Progenitor cell of endocrine pancreas (in vitro differentiated cells): Measurements from ENCODE around the gene ABCB7. TPM values are rescaled to one million over a fixed set of nuclear protein-coding genes. Genes with fewer than 3 reads are reported as not detected.

Source experiments
- DNase-seq: peaks from one replicate; pipeline ENCODE4 v3.0.0; 2021; ENCODE audit warnings: low spot score; ENCODE audit not compliant: unreplicated experiment
- H3K27ac Mint-ChIP-seq: 2 replicates; pipeline ENCODE4 v1.8.0; 2021; ENCODE audit warnings: mild to moderate bottlenecking, moderate library complexity, mixed read lengths
- H3K27me3 Mint-ChIP-seq: 2 replicates; pipeline ENCODE4 v1.8.0; 2021; ENCODE audit warnings: mixed read lengths
- H3K36me3 Mint-ChIP-seq: 2 replicates; pipeline ENCODE4 v1.8.0; 2022; ENCODE audit warnings: mixed read lengths; ENCODE audit not compliant: insufficient read depth
- H3K4me1 Mint-ChIP-seq: 2 replicates; pipeline ENCODE4 v1.8.0; 2021; ENCODE audit warnings: low read depth, mixed read lengths
- H3K4me3 Mint-ChIP-seq: 2 replicates; pipeline ENCODE4 v1.8.0; 2021; ENCODE audit warnings: low read depth, mild to moderate bottlenecking, moderate library complexity, mixed read lengths
- H3K9me3 Mint-ChIP-seq: 2 replicates; pipeline ENCODE4 v1.8.0; 2021; ENCODE audit warnings: low read depth, mixed read lengths
- total RNA-seq: library from RNA; stranded (reverse); gene quantifications from 2 replicates; pipeline ENCODE4 v1.2.1, GENCODE V29; 2021
- TF ChIP-seq, protein P1 (sequence below): fragments of 200-600 bp; sonication (generic); IDR thresholded peaks from one replicate; pipeline ENCODE4 v1.5.0; 2021; ENCODE audit warnings: antibody characterized with exemption, mild to moderate bottlenecking; ENCODE audit not compliant: unreplicated experiment

Gene ABCB7
- total RNA-seq, 1 donor from 2014 or later: 37.0 TPM

DNA sequence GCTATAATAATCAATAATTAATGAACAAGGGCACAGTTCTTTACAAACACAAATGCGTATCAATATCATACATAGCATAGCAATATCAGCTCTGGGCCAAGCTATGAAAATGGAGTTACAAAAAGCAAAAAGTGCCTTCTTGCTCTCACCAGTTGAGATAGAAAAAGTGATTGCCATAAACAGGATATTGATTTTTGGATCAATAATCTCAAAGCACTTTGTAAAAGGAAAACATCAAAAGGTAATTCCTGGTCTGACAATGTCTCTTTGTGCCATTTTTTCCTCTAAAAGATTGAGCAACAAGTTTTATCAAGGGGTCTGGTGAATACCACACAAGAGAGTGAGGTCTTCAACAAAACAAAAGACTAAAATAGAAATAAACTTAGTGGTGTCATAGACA, 42.4 kb downstream of the ABCB7 start:
- Mint-ChIP-seq H3K9me3 (peaks cover 8% of the 10 kb centered on the region), H3K4me3 (no peak overlapping the region), H3K4me1 (peaks cover 2% of the 10 kb centered on the region), H3K27me3 (no peaks in the 10 kb centered on the region), H3K36me3 (peaks cover 5% of the 10 kb centered on the region), H3K27ac (no peak overlapping the region)
- DNase-seq: no peak
- TF ChIP-seq, protein P1, sequence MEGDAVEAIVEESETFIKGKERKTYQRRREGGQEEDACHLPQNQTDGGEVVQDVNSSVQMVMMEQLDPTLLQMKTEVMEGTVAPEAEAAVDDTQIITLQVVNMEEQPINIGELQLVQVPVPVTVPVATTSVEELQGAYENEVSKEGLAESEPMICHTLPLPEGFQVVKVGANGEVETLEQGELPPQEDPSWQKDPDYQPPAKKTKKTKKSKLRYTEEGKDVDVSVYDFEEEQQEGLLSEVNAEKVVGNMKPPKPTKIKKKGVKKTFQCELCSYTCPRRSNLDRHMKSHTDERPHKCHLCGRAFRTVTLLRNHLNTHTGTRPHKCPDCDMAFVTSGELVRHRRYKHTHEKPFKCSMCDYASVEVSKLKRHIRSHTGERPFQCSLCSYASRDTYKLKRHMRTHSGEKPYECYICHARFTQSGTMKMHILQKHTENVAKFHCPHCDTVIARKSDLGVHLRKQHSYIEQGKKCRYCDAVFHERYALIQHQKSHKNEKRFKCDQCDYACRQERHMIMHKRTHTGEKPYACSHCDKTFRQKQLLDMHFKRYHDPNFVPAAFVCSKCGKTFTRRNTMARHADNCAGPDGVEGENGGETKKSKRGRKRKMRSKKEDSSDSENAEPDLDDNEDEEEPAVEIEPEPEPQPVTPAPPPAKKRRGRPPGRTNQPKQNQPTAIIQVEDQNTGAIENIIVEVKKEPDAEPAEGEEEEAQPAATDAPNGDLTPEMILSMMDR: no peak

DNA sequence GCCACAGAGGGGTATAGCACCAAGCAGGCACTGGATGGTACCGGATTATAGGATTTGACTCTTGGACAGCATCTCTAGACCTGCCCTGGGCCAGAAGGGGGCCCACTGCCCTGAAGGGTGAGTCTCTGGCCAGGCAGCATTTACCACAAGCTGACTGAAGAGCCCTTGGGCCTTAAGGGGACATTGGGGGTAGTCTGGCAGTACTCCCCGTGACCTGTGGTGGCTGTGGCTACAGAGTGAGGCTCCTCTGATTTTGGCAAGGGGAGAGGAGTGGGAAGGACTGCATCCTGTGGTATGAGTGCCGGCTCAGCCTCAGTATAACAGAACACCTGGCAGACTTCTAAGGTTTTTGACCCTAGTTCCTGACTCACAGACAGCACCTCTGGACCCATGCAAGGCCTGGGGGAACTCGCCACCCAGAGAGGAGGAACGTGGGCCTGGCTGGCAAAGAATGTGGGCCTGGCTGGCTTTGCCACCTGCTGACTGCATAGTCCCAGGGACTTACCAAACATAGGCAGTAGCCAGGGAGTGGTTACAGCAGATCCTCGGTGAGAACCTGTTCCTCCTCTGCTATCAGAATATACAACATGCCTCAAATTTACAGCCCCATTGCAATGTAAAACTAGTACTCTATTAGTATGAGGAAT, 48.1 kb downstream of the ABCB7 start:
- Mint-ChIP-seq H3K36me3 (peaks cover 8% of the 10 kb centered on the region), H3K9me3 (peaks cover 22% of the 10 kb centered on the region), H3K4me1 (no peaks in the 10 kb centered on the region), H3K27ac (no peak overlapping the region), H3K4me3 (no peak overlapping the region), H3K27me3 (no peaks in the 10 kb centered on the region)
- TF ChIP-seq, protein P1: no peak
- no peak for DNase-seq

DNA sequence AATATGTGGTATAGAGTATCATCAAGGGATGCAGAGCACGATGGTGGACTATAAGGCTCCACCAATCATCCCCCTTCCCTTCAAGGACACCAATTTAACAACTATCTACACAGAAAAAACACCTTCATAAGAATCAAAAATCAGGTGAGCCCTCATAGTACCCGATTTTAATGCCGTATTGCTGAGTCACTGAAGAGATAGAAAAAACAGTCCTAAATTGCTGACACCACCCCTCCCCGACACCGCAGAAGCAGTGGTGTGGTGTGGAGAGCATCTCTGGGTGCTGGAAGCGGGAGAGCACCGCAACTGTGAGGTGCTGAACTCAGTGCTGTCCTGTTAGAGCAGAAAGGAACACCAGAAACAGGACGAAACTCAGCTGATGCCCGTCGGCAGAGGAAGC, 49.3 kb downstream of the ABCB7 start:
- TF ChIP-seq, protein P1: no peak
- Mint-ChIP-seq H3K27ac (no peak overlapping the region), H3K4me1 (no peaks in the 10 kb centered on the region), H3K36me3 (peaks cover 8% of the 10 kb centered on the region), H3K4me3 (no peak overlapping the region), H3K9me3 (peaks cover 25% of the 10 kb centered on the region), H3K27me3 (no peaks in the 10 kb centered on the region)
- DNase-seq: no peak

DNA sequence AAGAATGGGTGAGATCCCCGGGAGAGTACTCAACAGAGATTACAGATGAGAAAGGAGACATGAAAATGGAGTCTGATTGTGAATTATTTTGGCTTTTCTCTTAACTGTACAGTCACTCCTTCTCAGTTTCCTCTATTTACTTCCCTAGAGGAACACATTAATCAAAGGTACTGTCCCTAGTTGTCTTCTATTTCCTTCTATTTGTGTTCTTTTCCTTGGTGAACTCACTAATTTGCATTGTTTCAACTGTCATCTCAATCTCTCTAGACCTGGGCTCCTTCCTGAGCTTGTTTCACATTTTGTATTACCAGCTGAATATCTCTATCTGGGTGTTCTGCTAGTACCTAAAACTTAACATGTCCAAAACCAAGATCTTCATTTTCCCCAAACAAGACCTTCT, 59.8 kb downstream of the ABCB7 start:
- no peak overlapping the region for H3K4me3 Mint-ChIP-seq
- H3K4me1 Mint-ChIP-seq: no peaks in the 10 kb centered on the region
- TF ChIP-seq, protein P1: no peak
- peaks cover 1% of the 10 kb centered on the region for H3K36me3 Mint-ChIP-seq
- H3K27ac Mint-ChIP-seq: no peak overlapping the region
- no peaks in the 10 kb centered on the region for H3K27me3 Mint-ChIP-seq
- H3K9me3 Mint-ChIP-seq: peaks cover 18% of the 10 kb centered on the region
- DNase-seq: no peak

DNA sequence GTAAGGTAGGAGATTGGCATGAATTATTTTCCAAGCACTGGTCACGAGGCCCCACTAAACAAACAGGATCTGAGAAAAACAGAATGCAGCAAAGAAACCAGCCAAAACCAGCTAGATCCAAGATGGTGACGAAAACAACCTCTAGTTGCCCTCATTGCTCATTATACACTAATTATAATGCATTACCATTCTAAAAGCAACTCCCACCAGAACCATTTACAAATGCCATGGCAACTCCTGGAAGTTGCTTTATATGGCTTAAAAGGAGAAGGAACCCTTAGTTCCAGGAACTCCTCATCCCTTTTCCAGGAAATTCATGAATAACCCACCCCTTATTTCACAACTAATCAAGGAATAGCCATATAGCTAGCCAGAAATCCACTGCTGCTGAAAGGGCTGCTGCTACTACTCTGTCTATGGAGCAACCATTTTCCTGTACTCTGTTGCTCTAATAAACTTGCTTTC, 69.3 kb downstream of the ABCB7 start:
- H3K9me3 Mint-ChIP-seq: peaks cover 44% of the 10 kb centered on the region
- peaks cover 10% of the 10 kb centered on the region for H3K36me3 Mint-ChIP-seq
- no peaks in the 10 kb centered on the region for H3K4me1 Mint-ChIP-seq
- DNase-seq: no peak
- no peaks in the 10 kb centered on the region for H3K27me3 Mint-ChIP-seq
- H3K27ac Mint-ChIP-seq: no peak overlapping the region
- no peak overlapping the region for H3K4me3 Mint-ChIP-seq
- TF ChIP-seq, protein P1: no peak
